B cell (primary cell): ENCODE results near the gene HS6ST3. TPM values are rescaled to one million over a fixed set of nuclear protein-coding genes. Genes with fewer than 3 reads are reported as not detected.

Source experiments
- ATAC-seq: fragments of 200-7000 bp; cut with Tn5 transposase; one replicate; pipeline ENCODE4 v1.10.0; 2021; ENCODE audit warnings: low read depth, mild to moderate bottlenecking, moderate number of reproducible peaks, moderate library complexity
- CTCF ChIA-PET: fragments of 350-600 bp; sonication (Branson Sonifier 250); formaldehyde crosslinking; loops from one replicate; lab custom pipeline; 2021; ENCODE audit warnings: antibody characterized with exemption, inconsistent platforms; lab: Charles Lee
- POLR2A ChIA-PET: fragments of 350-600 bp; sonication (Branson Sonifier 250); formaldehyde crosslinking; loops from one replicate; lab custom pipeline; 2021; ENCODE audit warnings: antibody characterized with exemption; lab: Charles Lee
- DNase-seq: peaks from one replicate; pipeline ENCODE4 v3.0.0; 2013
- H2AFZ ChIP-seq: 2 replicates; pipeline ENCODE4 v1.6.1; 2012; ENCODE audit warnings: mild to moderate bottlenecking, low read depth, low read length; ENCODE audit not compliant: insufficient read depth, poor library complexity, severe bottlenecking
- H3K27ac ChIP-seq, 2 donors: 1 replicate in 1 of 2; 2 replicates in 1 of 2; pipeline ENCODE4 v1.5.1; 2012 to 2013; ENCODE audit warnings: low read length in 2 of 2, mild to moderate bottlenecking in 2 of 2, moderate library complexity in 1 of 2
- H3K27me3 ChIP-seq, 4 experiments: fragments of 200-600 bp in 1 of 4; sonication (generic) in 1 of 4; replicated peaks in 1 of 4; 1 replicate in 2 of 4; 2 replicates in 2 of 4; pipeline versions ENCODE4 v1.6.1 to v1.7.0; 2013 to 2016; ENCODE audit warnings: low read length in 3 of 4, mild to moderate bottlenecking in 2 of 4, mixed read lengths in 1 of 4, moderate library complexity in 1 of 4; ENCODE audit not compliant: insufficient read depth in 4 of 4, control insufficient read depth in 3 of 4; ENCODE audit errors: control extremely low read depth in 1 of 4
- H3K36me3 ChIP-seq, 2 experiments: replicated peaks in 1 of 2; 1 replicate in 1 of 2; 2 replicates in 1 of 2; pipeline versions ENCODE4 v1.6.1 to v1.7.1; 2013; ENCODE audit warnings: low read length in 1 of 2; ENCODE audit not compliant: insufficient read depth in 2 of 2, control insufficient read depth in 1 of 2; ENCODE audit errors: control extremely low read depth in 1 of 2, extremely low read depth in 1 of 2
- H3K4me1 ChIP-seq, 2 donors: fragments of 200-600 bp in 1 of 2; sonication (generic) in 1 of 2; 1 replicate in 1 of 2; 2 replicates in 1 of 2; pipeline versions ENCODE4 v1.5.1 to v1.6.1; 2013 to 2017; ENCODE audit warnings: low read length in 2 of 2; ENCODE audit not compliant: control insufficient read depth in 2 of 2, insufficient read depth in 2 of 2
- H3K4me2 ChIP-seq: replicated peaks from 2 replicates; pipeline ENCODE3; 2012; ENCODE audit warnings: mild to moderate bottlenecking, low read depth, low read length; ENCODE audit not compliant: poor library complexity, severe bottlenecking
- H3K4me3 ChIP-seq, 5 experiments: fragments of 200-600 bp in 1 of 5; sonication (generic) in 1 of 5; 1 replicate in 3 of 5; 2 replicates in 2 of 5; pipeline versions ENCODE4 v1.5.1 to v1.7.0; 2011 to 2016; ENCODE audit warnings: low read length in 4 of 5, mild to moderate bottlenecking in 4 of 5, low read depth in 2 of 5, control low read depth in 1 of 5, moderate library complexity in 1 of 5; ENCODE audit not compliant: insufficient read depth in 1 of 5; ENCODE audit errors: control extremely low read depth in 1 of 5, extremely low read depth in 1 of 5
- H3K79me2 ChIP-seq: fragments of 200-600 bp; sonication (generic); one replicate; pipeline ENCODE4 v1.6.0; 2016; ENCODE audit warnings: low read length; ENCODE audit not compliant: control insufficient read depth, insufficient read depth
- H3K9ac ChIP-seq: fragments of 200-600 bp; sonication (generic); 2 replicates; pipeline ENCODE4 v1.6.1; 2017; ENCODE audit warnings: mild to moderate bottlenecking, low read length, moderate library complexity
- H3K9me3 ChIP-seq, 3 donors: one replicate each; pipeline versions ENCODE4 v1.6.1 to v1.7.1; 2013; ENCODE audit warnings: low read length in 2 of 3; ENCODE audit not compliant: control insufficient read depth in 2 of 3, insufficient read depth in 1 of 3; ENCODE audit errors: control extremely low read depth in 1 of 3
- H4K20me1 ChIP-seq: 2 replicates; pipeline ENCODE4 v1.6.0; 2012; ENCODE audit warnings: mild to moderate bottlenecking, low read length; ENCODE audit not compliant: insufficient read depth, control insufficient read depth, poor library complexity, severe bottlenecking
- H3K27ac Mint-ChIP-seq: one replicate; pipeline ENCODE4 v1.8.0; 2021; ENCODE audit warnings: mixed read lengths
- H3K27me3 Mint-ChIP-seq: one replicate; pipeline ENCODE4 v1.8.0; 2021; ENCODE audit warnings: mixed read lengths
- H3K4me1 Mint-ChIP-seq: one replicate; pipeline ENCODE4 v1.8.0; 2021; ENCODE audit warnings: mixed read lengths
- H3K4me3 Mint-ChIP-seq: one replicate; pipeline ENCODE4 v1.8.0; 2021; ENCODE audit warnings: mixed read lengths
- H3K9me3 Mint-ChIP-seq: one replicate; pipeline ENCODE4 v1.8.0; 2022; ENCODE audit warnings: mixed read lengths; ENCODE audit not compliant: insufficient read depth
- CTCF ChIP-seq: fragments of 200-600 bp; IDR thresholded peaks from one replicate; pipeline ENCODE4 v1.8.0; 2022; ENCODE audit warnings: antibody characterized with exemption, mild to moderate bottlenecking
- EZH2 ChIP-seq: IDR thresholded peaks from 2 replicates; pipeline ENCODE4 v1.6.1; 2012; ENCODE audit warnings: borderline replicate concordance, low read depth, mild to moderate bottlenecking, moderate library complexity, low read length; ENCODE audit not compliant: insufficient read depth, poor library complexity, severe bottlenecking
- WGBS: methylation state at CpG from one replicate; pipeline ENCODE4 v1.1.5; 2013; ENCODE audit warnings: missing lambda C conversion rate; ENCODE audit not compliant: insufficient coverage; 5-methylcytosine and 5-hydroxymethylcytosine counted together
- intact Hi-C: fragments of 100-400 bp; cut with micrococcal nuclease; formaldehyde crosslinking; loops from one replicate; pipeline ENCODE4 v1.10.0; 2022
- polyA plus RNA-seq: library from polyadenylated mRNA; depleted of rRNA; stranded (reverse); fragments of >200 nt; gene quantifications from 2 replicates; pipeline ENCODE4 v1.2.3, GENCODE V29; 2012
- total RNA-seq, 2 donors: library from RNA; stranded (reverse); fragments of 120-200 nt in 1 of 2; gene quantifications; 1 replicate in 1 of 2; 2 replicates in 1 of 2; pipeline versions ENCODE4 v1.2.3 to v1.2.4, GENCODE V29; 2013 to 2022

HS6ST3 gene
- total and polyA plus RNA-seq, 2 donors (not counting 1 experiment from before 2014, with no cell fraction given): not detected

- Histone ChIP-seq H3K9ac (no peak overlapping the region), H3K4me1 (no peaks in the 10 kb centered on the region), H3K79me2 (no peaks in the 10 kb centered on the region), H3K27ac (no peak overlapping the region), H4K20me1 (no peaks in the 10 kb centered on the region), H3K27me3 (no peaks in the 10 kb centered on the region), H3K4me3 (no peak overlapping the region), H3K9me3 (peaks cover 0 to 4% (median 0%) of the 10 kb centered on the region in 3 donors), H2AFZ (no peak overlapping the region), H3K4me2 (no peak overlapping the region), H3K36me3 (no peaks in the 10 kb centered on the region)
- Mint-ChIP-seq H3K27me3 (no peaks in the 10 kb centered on the region), H3K27ac (no peak overlapping the region), H3K9me3 (peaks cover 2% of the 10 kb centered on the region), H3K4me1 (no peaks in the 10 kb centered on the region), H3K4me3 (no peak overlapping the region)
- no peak for DNase-seq
- no peak for TF ChIP-seq EZH2
- TF ChIP-seq CTCF: no peak
- intact Hi-C loops: no loop called here
- CTCF ChIA-PET: no interaction called here
- no peak for ATAC-seq
- POLR2A ChIA-PET: no interaction called here
- WGBS: 84% methylated on average over 5 of the region's 5 CpGs
Observed at GRCh38 chr13:96202315-96202714, 112.4 kb downstream of the HS6ST3 start.

GRCh38 chr13:96203471-96203870 is 113.6 kb downstream of the HS6ST3 start:
- H3K9me3 Mint-ChIP-seq: peaks cover 2% of the 10 kb centered on the region
- DNase-seq (no peak), ATAC-seq (no peak)
- no peaks in the 10 kb centered on the region for H3K4me1 ChIP-seq
- intact Hi-C loops: no loop called here
- CTCF ChIA-PET: no interaction called here
- no peaks in the 10 kb centered on the region for H3K27me3 Mint-ChIP-seq
- no peak overlapping the region for H3K4me2 ChIP-seq
- H3K4me3 ChIP-seq: no peak overlapping the region
- H4K20me1 ChIP-seq: no peaks in the 10 kb centered on the region
- H3K9ac ChIP-seq: no peak overlapping the region
- H3K27ac ChIP-seq: no peak overlapping the region
- H3K79me2 ChIP-seq: no peaks in the 10 kb centered on the region
- H3K27ac Mint-ChIP-seq: no peak overlapping the region
- H3K9me3 ChIP-seq: no peaks in the 10 kb centered on the region
- H3K36me3 ChIP-seq: no peaks in the 10 kb centered on the region
- TF ChIP-seq CTCF: no peak
- TF ChIP-seq EZH2: no peak
- no peak overlapping the region for H3K4me3 Mint-ChIP-seq
- H3K4me1 Mint-ChIP-seq: no peaks in the 10 kb centered on the region
- no peak overlapping the region for H2AFZ ChIP-seq
- no peaks in the 10 kb centered on the region for H3K27me3 ChIP-seq
- WGBS: no CpG with 5 or more reads among the region's 2 CpGs
- POLR2A ChIA-PET: no interaction called here
